Stromal cell of bone marrow (primary cell): ENCODE data around the gene ZFHX3.

Experiments used
- DNase-seq: peaks from one replicate; pipeline ENCODE4 v3.0.0-alpha.2; 2012; ENCODE audit warnings: low read depth

The ZFHX3 gene

GRCh38 chr16:72901000-72901627 is 146.8 kb downstream of the ZFHX3 start:
- no peak for DNase-seq

- no peak for DNase-seq
These were observed 149.6 kb downstream of the ZFHX3 start for GRCh38 chr16:72898216-72898825.

- no peak for DNase-seq
These were observed 150.2 kb downstream of the ZFHX3 start for GRCh38 chr16:72897707-72898106.

DNA sequence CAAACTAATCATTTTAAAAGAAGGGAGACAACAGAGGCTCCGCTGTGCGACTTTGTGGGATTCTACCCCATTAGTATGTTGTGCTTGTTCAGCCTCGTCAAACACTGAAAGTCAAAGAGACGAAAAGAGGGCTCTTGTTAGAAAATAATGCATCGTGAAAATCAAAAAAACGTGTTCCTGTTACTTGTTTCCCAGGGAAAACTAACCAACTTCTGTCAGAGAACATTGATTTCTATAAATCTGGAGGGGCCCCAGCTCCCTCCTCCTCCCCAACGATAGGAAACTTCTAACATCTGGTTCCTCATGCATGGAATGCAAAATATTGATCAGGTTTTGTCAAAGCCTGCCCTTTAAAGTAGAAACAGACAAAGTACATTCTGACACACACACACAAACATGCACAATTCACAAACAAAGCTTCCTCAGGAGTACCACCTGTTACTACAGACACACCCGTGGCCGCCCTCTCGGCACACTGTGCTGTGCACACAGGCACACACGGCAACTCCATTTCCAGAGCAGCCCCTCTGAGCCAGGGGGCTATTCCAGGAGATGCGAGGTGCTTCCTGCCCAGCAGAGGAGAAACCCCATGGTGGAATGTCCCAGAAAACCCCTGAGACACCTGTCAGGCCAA is 151.3 kb downstream of the ZFHX3 start:
- DNase-seq, result no peak

DNA sequence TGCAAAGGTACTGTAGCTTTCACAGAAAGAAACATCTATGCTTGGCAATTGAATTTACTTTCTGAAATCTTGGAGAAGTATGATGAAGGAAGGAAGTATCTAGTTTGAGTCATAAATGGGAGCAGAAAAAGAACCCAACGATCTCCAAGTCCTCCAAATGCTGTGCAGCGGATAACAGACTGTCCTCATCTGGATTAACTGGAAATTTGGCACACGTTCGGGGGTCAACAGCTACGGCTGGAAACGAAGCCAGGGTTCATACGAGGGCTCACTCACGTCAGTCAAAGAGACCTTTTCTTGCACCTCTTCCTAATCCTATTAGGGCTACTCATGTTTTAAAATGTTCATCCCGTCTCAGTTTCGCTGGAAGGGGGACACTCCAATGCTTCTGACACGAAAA is 152.0 kb downstream of the ZFHX3 start:
- no peak for DNase-seq

- peak; percentile 54 for DNase-seq
These were observed 153.4 kb downstream of the ZFHX3 start for GRCh38 chr16:72894293-72895151.

GRCh38 chr16:72891291-72892227 is 156.4 kb downstream of the ZFHX3 start:
- no peak for DNase-seq

DNA sequence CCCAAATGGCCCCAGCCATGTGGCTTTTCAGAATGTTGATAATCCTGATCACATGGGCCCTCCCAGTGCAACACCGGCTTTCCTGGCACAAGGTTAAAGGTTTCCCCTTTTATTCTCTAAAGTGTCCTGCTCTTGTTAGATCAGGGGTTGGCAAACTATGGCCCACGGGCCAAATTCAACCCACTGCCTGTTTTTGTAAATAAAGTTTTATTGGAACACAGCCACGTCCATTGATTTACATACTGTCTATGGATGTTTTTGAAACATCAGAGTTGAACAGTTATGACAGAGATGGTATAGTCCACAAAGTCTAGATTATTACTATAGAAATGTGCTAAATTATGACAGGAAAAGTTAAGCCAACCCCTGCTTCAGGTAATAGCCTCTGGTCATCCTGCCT is 157.3 kb downstream of the ZFHX3 start:
- no peak for DNase-seq

DNA sequence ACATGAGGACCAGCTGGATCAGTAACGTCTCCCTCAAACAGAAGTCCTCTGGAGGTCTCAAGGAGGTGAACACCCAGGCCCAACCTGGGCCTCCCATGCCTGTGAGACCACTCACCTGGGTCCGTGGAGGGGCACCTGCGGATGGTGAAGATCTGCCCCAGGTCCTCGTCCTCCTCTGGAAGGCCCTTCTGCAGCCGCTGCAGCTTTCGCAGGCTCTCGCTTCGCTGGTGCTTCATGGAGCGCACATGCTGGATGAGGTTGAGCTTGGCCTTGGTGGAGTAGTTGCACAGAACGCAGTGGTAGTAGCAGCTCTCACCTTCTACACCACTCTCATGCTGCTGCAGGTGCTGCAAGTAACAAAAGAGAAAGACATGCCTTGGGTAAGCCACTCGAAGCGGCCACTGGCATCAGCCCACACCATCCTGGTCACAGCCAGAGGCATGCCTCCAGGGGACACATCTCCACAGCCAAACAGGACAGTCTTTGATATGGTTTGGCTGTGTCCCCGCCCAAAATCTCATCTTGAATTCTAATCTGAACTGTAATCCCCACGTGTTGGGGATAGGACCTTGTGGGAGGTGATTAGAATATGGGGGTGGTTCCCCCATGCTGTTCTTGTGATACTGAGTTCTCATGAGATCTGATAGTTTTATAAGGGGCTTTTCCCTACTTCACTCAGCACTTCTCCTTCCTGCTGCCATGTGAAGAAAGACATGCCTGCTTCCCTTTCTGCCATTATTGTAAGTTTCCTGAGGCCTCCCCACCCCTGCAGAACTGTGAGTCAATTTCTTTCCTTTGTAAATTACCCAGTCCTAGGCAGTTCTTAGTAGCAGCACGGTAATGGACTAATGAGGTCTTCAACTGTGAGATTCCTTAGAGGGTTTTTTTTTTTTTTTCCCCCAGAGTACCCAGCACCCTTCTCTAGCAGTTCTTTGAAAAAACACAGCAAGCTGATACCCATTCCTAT is 158.0 kb downstream of the ZFHX3 start:
- no peak for DNase-seq

DNA sequence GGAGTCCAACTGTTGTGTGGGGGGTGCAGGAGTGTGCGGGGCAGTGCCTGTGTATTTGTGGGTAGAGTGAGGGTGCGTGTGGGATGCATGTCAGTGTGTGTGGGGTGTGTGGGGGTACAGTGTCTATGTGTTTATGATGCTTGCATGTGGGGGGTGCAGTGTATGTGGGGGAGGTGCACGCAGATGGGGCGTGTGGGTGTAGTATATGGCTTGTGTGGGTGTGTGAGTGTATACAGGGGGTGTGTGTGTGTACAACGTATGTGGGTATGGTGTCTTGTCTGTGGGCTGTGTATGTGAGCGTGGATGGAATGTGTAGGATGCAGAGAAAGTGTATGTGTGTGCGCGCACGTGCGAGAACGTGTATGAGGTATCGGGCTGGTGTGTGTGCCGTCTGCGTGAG is 160.4 kb downstream of the ZFHX3 start:
- no peak for DNase-seq

DNA sequence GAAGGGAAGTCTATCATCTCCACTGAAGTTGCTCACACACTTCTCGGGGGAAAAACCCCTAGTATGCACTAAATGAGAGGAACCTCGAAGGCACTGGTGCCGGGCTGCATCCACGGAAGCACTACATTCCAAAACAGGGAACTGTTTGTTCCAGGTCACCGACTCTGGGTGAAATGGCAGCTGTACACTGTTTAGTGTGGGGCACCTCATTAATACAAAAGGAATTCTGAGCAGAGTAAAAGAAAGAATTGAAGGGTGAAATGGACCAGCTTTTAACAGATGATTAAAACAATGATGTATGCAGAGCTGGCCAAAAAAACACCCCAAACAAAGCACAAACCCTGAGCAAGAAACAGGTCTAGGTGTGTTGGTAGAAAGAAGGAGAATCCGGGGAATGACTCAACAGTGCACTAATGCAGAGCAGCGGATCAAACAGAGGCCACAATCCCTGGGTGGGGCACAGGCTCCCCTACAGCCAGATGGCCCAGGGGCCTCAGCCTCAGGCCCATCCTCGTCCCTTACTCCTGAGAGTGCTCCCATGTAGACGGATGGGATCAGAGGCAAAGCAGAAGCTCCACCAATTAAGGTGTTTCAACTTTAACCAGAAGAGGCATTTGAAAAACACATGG is 161.5 kb downstream of the ZFHX3 start:
- no peak for DNase-seq

- DNase-seq, result no peak
These were observed 163.4 kb downstream of the ZFHX3 start for GRCh38 chr16:72884573-72884972.

DNA sequence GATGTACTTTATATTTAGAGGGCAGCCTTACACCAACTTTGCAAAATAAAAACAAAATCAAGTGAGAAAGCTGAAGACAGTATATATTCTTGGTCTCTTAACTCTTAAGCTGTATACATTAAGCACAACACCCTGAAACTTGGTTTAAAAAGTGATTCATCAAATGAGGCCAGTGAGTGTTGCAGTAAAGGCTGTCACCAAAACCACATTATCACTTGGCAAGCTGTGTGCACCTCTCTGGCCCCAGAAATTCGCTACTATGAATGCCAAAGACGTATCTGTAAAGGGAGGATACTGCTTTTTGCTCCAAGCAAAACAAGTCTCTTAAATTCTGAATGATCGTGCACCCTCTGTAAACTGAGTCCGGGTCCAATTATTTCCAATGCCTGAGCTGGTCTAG is 163.9 kb downstream of the ZFHX3 start:
- peak; percentile 38 for DNase-seq

- no peak for DNase-seq
These were observed 168.1 kb downstream of the ZFHX3 start for GRCh38 chr16:72879846-72880245.

GRCh38 chr16:72878301-72879269 is 169.3 kb downstream of the ZFHX3 start:
- DNase-seq, result no peak

DNA sequence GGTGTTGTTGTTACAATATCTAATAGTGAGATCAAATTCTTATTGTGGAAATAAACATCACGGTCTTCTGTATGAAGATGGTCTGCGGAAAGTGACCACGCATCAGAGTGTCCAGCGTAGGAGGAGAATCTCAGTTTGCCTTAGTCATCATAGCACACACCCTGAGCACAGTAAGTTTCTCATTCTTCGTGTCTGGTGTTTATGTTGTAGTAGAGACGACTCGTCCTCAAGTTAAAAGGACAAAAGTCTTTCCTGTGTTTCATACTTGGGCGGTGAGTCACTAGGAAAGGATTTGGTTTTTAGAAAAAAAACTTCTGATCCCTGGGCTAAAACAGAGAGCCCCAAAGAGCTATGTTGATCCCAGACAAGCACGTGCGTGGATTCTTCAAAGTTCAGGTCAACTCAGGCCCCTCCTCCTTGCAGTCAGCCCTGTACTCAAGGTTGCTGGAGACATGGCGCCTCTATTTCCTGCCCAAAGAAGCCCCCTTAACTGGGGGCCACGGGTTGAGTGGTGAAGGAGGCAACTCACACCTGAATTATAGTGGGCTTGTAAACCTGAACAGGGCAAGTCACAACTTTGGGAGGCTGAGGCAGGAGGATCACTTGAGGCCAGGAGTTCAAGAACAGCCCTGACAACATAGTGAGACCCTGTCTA is 170.4 kb downstream of the ZFHX3 start:
- DNase-seq, result peak; percentile 59

- DNase-seq, result no peak
These were observed 171.0 kb downstream of the ZFHX3 start for GRCh38 chr16:72876981-72877373.

GRCh38 chr16:72876221-72876620 is 171.7 kb downstream of the ZFHX3 start:
- peak; percentile 91 for DNase-seq
